Measurements from ENCODE around the gene VPS51.

DNA sequence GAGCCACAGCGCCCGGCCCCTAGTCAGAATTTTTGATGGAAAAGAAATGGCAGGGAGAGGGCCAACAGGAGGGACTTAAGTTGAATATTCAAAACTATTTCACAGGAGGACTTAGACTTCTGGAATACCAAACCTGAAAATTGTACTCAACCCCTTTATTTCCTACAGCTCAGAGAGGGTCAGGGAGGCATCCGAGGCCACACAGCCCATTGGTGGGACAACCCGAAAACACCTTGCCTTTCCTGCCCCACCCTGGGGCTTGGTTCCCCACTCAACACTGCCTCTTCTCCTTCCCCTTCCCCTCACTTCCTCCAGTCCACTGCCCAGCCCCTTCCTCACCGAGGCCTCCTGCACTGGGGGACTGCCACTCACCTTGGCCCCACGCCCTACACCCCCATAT lies 39.0 kb upstream of the VPS51 start:
- TF ChIP-seq, protein P1, sequence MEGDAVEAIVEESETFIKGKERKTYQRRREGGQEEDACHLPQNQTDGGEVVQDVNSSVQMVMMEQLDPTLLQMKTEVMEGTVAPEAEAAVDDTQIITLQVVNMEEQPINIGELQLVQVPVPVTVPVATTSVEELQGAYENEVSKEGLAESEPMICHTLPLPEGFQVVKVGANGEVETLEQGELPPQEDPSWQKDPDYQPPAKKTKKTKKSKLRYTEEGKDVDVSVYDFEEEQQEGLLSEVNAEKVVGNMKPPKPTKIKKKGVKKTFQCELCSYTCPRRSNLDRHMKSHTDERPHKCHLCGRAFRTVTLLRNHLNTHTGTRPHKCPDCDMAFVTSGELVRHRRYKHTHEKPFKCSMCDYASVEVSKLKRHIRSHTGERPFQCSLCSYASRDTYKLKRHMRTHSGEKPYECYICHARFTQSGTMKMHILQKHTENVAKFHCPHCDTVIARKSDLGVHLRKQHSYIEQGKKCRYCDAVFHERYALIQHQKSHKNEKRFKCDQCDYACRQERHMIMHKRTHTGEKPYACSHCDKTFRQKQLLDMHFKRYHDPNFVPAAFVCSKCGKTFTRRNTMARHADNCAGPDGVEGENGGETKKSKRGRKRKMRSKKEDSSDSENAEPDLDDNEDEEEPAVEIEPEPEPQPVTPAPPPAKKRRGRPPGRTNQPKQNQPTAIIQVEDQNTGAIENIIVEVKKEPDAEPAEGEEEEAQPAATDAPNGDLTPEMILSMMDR (IDR thresholded peaks at IDR 0.05) = no peak
- TF ChIP-seq EP300 (IDR thresholded peaks at IDR 0.05) = no peak
- TF ChIP-seq POLR2A (IDR thresholded peaks at IDR 0.05) = no peak

All from tibial nerve (tissue), 4 donors.